A549 (cell line): ENCODE measurements around the gene TAS2R5. TPM values are rescaled to one million over a fixed set of nuclear protein-coding genes. Genes with fewer than 3 reads are reported as not detected.

Experiments used
- ATAC-seq, 2 experiments: fragments of 200-7000 bp in 1 of 2; fragments of >200 bp in 1 of 2; cut with Nextera tagmentation in 1 of 2; cut with Tn5 transposase in 1 of 2; 3 replicates each; pipeline versions ENCODE4 v1.8.0 to v1.9.1; 2018 to 2020; ENCODE audit warnings: mild to moderate bottlenecking in 1 of 2, moderate library complexity in 1 of 2
- CTCF ChIA-PET: fragments of 300-600 bp; sonication (Branson Sonifier 250); formaldehyde crosslinking; extraction: SDS; loops from one replicate; lab custom pipeline; 2021; ENCODE audit warnings: antibody characterized with exemption, inconsistent platforms; lab: Yijun Ruan, JAX
- POLR2A ChIA-PET: fragments of 350-600 bp; formaldehyde crosslinking; extraction: SDS; loops from one replicate; lab custom pipeline; 2021; ENCODE audit warnings: antibody characterized with exemption, inconsistent platforms; lab: Yijun Ruan, JAX
- DNase-seq, 2 experiments: peaks; one replicate each; pipeline versions ENCODE4 v3.0.0 to v3.0.0-alpha.2; 2011 to 2016; ENCODE audit warnings: low read depth in 1 of 2, low spot score in 1 of 2
- FAIRE-seq: peaks from 2 replicates; lab custom pipeline; 2011; peaks lifted over from hg19 to GRCh38; lab: Jason Lieb, UNC
- H3K27ac ChIP-seq, 2 experiments: fragments of >200 bp; sonication (Bioruptor Twin); formaldehyde crosslinking; 3 replicates each; pipeline ENCODE4 v1.5.1; 2016 to 2017
- H3K4me1 ChIP-seq: fragments of >200 bp; sonication (Bioruptor Twin); formaldehyde crosslinking; 3 replicates; pipeline ENCODE4 v1.6.1; 2016
- H3K4me2 ChIP-seq: fragments of >200 bp; sonication (Bioruptor Twin); formaldehyde crosslinking; 3 replicates; pipeline ENCODE4 v1.6.1; 2016
- H3K4me3 ChIP-seq: fragments of >200 bp; sonication (Bioruptor Twin); formaldehyde crosslinking; 3 replicates; pipeline ENCODE4 v1.5.1; 2016
- H3K9me3 ChIP-seq: fragments of >200 bp; sonication (Bioruptor Twin); formaldehyde crosslinking; 3 replicates; pipeline ENCODE4 v1.6.1; 2016
- BHLHE40 ChIP-seq: IDR thresholded peaks from 2 replicates; pipeline ENCODE4 v1.6.1; 2012; ENCODE audit warnings: low read depth, low read length, inconsistent platforms
- CBX8 ChIP-seq: fragments of 200-600 bp; sonication (generic); IDR thresholded peaks from 2 replicates; pipeline ENCODE4 v1.6.1; 2016
- CEBPB ChIP-seq, 2 experiments: fragments of >200 bp in 1 of 2; sonication (Bioruptor Twin) in 1 of 2; formaldehyde crosslinking in 1 of 2; IDR thresholded peaks; 2 replicates each; pipeline ENCODE4 v1.6.1; 2012 to 2016
- E2F6 ChIP-seq: IDR thresholded peaks from 2 replicates; pipeline ENCODE4 v1.6.1; 2012; ENCODE audit warnings: low read depth, borderline replicate concordance
- EHF ChIP-seq: fragments of 250-450 bp; sonication (Bioruptor Pico); IDR thresholded peaks from 2 replicates; pipeline ENCODE4 v1.5.0; 2020; ENCODE audit warnings: mild to moderate bottlenecking
- EHMT2 ChIP-seq: fragments of 200-600 bp; sonication (generic); IDR thresholded peaks from 2 replicates; pipeline ENCODE4 v1.6.1; 2016; ENCODE audit warnings: antibody characterized with exemption, low read depth, mild to moderate bottlenecking, moderate library complexity
- ELK1 ChIP-seq: fragments of 150-350 bp; IDR thresholded peaks from 2 replicates; pipeline ENCODE4 v1.6.1; 2014; ENCODE audit warnings: low read depth, mild to moderate bottlenecking, low read length
- FOSL2 ChIP-seq, 2 experiments: fragments of 450-650 bp in 1 of 2; fragments of >200 bp in 1 of 2; sonication (Bioruptor Twin) in 1 of 2; formaldehyde crosslinking; IDR thresholded peaks; 2 replicates each; pipeline versions ENCODE4 v1.5.0 to v1.6.1; 2016 to 2020; ENCODE audit warnings: mild to moderate bottlenecking in 1 of 2, moderate library complexity in 1 of 2
- HDAC2 ChIP-seq: fragments of 200-600 bp; sonication (generic); IDR thresholded peaks from 2 replicates; pipeline ENCODE4 v1.6.1; 2016
- HOXA7 ChIP-seq: fragments of 250-450 bp; sonication (Bioruptor Pico); IDR thresholded peaks from 2 replicates; pipeline ENCODE4 v1.5.0; 2020; ENCODE audit warnings: mild to moderate bottlenecking, moderate library complexity
- HOXB13 ChIP-seq: fragments of 250-450 bp; sonication (Bioruptor Pico); IDR thresholded peaks from 2 replicates; pipeline ENCODE4 v1.5.0; 2020; ENCODE audit warnings: low read depth, mild to moderate bottlenecking, moderate library complexity
- HOXB5 ChIP-seq: fragments of 250-450 bp; sonication (Bioruptor Pico); IDR thresholded peaks from 2 replicates; pipeline ENCODE4 v1.5.0; 2020; ENCODE audit warnings: mild to moderate bottlenecking, moderate library complexity
- KDM1A ChIP-seq: fragments of 200-600 bp; sonication (generic); IDR thresholded peaks from 2 replicates; pipeline ENCODE4 v1.6.1; 2016; ENCODE audit warnings: low read depth, mild to moderate bottlenecking
- MAFK ChIP-seq: fragments of 450-650 bp; IDR thresholded peaks from 2 replicates; pipeline ENCODE4 v1.6.1; 2014; ENCODE audit not compliant: partially characterized antibody
- MAZ ChIP-seq: fragments of 150-350 bp; IDR thresholded peaks from 2 replicates; pipeline ENCODE4 v1.6.1; 2014; ENCODE audit warnings: antibody characterized with exemption, low read depth, low read length, borderline replicate concordance
- MYC ChIP-seq: IDR thresholded peaks from 2 replicates; pipeline ENCODE4 v1.6.1; 2012; ENCODE audit warnings: mild to moderate bottlenecking, inconsistent platforms, low read length, improper control_type of control experiment, borderline replicate concordance
- POLR2AphosphoS2 ChIP-seq: conservative IDR thresholded peaks from 2 replicates; pipeline ENCODE4 v1.6.1; 2012; ENCODE audit warnings: low read length, improper control_type of control experiment, inconsistent platforms
- RCOR1 ChIP-seq: fragments of 150-350 bp; IDR thresholded peaks from 2 replicates; pipeline ENCODE4 v1.6.1; 2014; ENCODE audit warnings: antibody characterized with exemption, low read length, low read depth
- REST ChIP-seq: fragments of 200-600 bp; sonication (generic); IDR thresholded peaks from 2 replicates; pipeline ENCODE4 v1.6.1; 2016; ENCODE audit warnings: antibody characterized with exemption, mild to moderate bottlenecking, moderate library complexity
- RNF2 ChIP-seq: fragments of 200-600 bp; sonication (generic); IDR thresholded peaks from 2 replicates; pipeline ENCODE4 v1.6.1; 2016; ENCODE audit warnings: low read depth, mild to moderate bottlenecking, antibody characterized with exemption, moderate library complexity, borderline replicate concordance
- SMC3 ChIP-seq: fragments of >200 bp; sonication (Bioruptor Twin); formaldehyde crosslinking; IDR thresholded peaks from 3 replicates; pipeline ENCODE4 v1.6.1; 2018; ENCODE audit warnings: inconsistent platforms
- TP53 ChIP-seq: fragments of 250-450 bp; sonication (Bioruptor Pico); IDR thresholded peaks from 2 replicates; pipeline ENCODE4 v1.5.0; 2021; ENCODE audit warnings: mild to moderate bottlenecking, moderate library complexity
- USF2 ChIP-seq: fragments of 450-650 bp; IDR thresholded peaks from 2 replicates; pipeline ENCODE4 v1.6.1; 2014; ENCODE audit warnings: antibody characterized with exemption
- WGBS: methylation state at CpG from one replicate; pipeline ENCODE4 v1.1.6; 2017; ENCODE audit errors: missing lambda C conversion rate; 5-methylcytosine and 5-hydroxymethylcytosine counted together
- polyA minus RNA-seq: library from RNA; depleted of rRNA, polyadenylated mRNA; stranded (reverse); fragments of >200 nt; gene quantifications from 2 replicates; pipeline ENCODE4 v1.2.3, GENCODE V29; 2011; rRNA and poly(A)+ RNA removed
- polyA plus RNA-seq, 4 experiments: library from polyadenylated mRNA; depleted of rRNA in 3 of 4; stranded (reverse); fragments of >200 nt; fragmentation: RNase III in 1 of 4; extraction: RNeasy Plus Mini Kit Qiagen cat#74134 plus additional on column Dnase treatment in 1 of 4; gene quantifications; 2 replicates in 3 of 4; 3 replicates in 1 of 4; pipeline ENCODE4 v1.2.3, GENCODE V29; 2011 to 2017
- TF ChIP-seq, protein P1 (sequence below): IDR thresholded peaks from 2 replicates; pipeline ENCODE4 v1.6.1; 2012
- TF ChIP-seq, protein P2 (sequence below): fragments of 250-450 bp; sonication (Bioruptor Pico); IDR thresholded peaks from 2 replicates; pipeline ENCODE4 v1.5.0; 2020; ENCODE audit warnings: low read depth, mild to moderate bottlenecking, moderate library complexity

The TAS2R5 gene
- 1.8 and 2.6 TPM in 2 replicates for polyA plus RNA-seq (2011; rRNA removed)
- polyA plus RNA-seq (2012; cell fraction: cytosol; rRNA removed) = 0.40 and 0.69 TPM in 2 replicates
- 2.9 and 5.4 TPM in 2 replicates for polyA plus RNA-seq (2012; cell fraction: nucleus; rRNA removed)
- polyA plus RNA-seq (2017; fragmentation: RNase III; extraction: RNeasy Plus Mini Kit Qiagen cat#74134 plus additional on column Dnase treatment) = 0.61 to 1.4 TPM (median 0.79 TPM) in 3 replicates
- 3.5 and 4.5 TPM in 2 replicates for polyA minus RNA-seq

DNA sequence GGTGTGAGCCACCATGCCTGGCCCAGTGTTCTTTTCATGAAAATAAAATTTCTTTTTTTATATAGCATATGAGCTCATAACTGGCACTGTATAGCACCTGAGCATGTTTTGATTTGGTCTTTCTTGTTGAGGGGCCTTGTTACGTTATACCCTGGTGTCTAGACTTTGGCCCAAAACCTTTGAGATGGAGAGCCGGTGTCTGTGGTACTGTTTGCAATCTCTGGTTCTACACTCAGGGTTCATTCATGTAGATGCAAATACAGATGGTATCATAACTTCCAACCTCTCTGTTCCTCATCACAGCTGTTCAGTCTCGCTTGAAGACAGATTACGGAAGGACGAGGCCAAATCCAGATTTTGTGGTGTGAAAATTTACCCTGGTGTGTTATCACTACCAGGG lies at the start of gene TAS2R5:
Gene TAS2R5 (plus strand): TSS at position 301 of the 400 bp plus-strand sequence. CDS start 145 bp downstream, outside the sequence.
- ChIA-PET POLR2A (no interaction called here), CTCF (interaction anchor here (1.3 kb wide), 1 partner anchor 694 kb away, joined by 3 read pairs; no protein-coding TSS in a partner anchor)
- FAIRE-seq (no peak), DNase-seq (no peak)
- Histone ChIP-seq H3K4me3 (no peak within 1 kb of the TSS), H3K4me2 (no peak within 1 kb of the TSS), H3K9me3 (no peaks in the 10 kb centered on the region)
- WGBS = 95% methylated on average over 5 of the region's 5 CpGs
- TF ChIP-seq HOXB13 (CRISPR knock-in tag) (no peak), EHMT2 (no peak), ELK1 (no peak), CEBPB (IDR thresholded peaks at IDR 0.05) (no peak), MAZ (no peak), EHF (CRISPR knock-in tag) (no peak), POLR2AphosphoS2 (no peak), SMC3 (no peak), CBX8 (no peak), TP53 (CRISPR knock-in tag) (no peak), HOXA7 (CRISPR knock-in tag) (no peak), BHLHE40 (no peak), HDAC2 (no peak), RCOR1 (no peak), REST (no peak), USF2 (no peak), MYC (no peak)
- TF ChIP-seq, protein P1, sequence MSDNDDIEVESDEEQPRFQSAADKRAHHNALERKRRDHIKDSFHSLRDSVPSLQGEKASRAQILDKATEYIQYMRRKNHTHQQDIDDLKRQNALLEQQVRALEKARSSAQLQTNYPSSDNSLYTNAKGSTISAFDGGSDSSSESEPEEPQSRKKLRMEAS = no peak
- TF ChIP-seq, protein P2, sequence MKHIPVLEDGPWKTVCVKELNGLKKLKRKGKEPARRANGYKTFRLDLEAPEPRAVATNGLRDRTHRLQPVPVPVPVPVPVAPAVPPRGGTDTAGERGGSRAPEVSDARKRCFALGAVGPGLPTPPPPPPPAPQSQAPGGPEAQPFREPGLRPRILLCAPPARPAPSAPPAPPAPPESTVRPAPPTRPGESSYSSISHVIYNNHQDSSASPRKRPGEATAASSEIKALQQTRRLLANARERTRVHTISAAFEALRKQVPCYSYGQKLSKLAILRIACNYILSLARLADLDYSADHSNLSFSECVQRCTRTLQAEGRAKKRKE (CRISPR knock-in tag) = no peak
- TF ChIP-seq, all 56 proteins: peak for 0
- ATAC-seq = no peak
- Histone ChIP-seq H3K27ac (no peak within 1 kb of the TSS), H3K4me1 (no peaks in the 10 kb centered on the region)

DNA sequence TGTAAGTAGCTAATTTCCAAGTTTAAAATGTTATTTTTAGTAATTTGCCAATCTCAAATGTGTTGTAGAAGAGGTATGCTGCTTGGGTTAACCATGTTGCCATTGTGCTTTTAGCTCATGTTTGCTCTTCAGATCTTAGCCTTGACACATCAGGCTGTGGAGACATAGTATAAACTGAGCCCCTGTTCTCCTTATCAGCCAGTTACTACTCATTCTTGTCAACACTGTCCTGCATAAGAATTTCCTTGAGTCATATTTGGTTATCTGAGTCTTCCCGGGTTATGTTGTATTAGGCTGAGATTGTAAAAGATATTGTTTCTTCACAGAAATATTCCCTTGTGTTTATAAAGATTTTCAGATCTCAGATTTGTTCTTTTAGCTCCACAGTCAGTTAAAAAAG lies 47.8 kb upstream of the TAS2R5 start:
- FAIRE-seq (no peak), DNase-seq (no peak), ATAC-seq (no peak)
- H3K27ac ChIP-seq = no peak overlapping the region
- no peak overlapping the region for H3K4me2 ChIP-seq
- WGBS = 40% methylated on average over 1 of the region's 1 CpG
- no peak overlapping the region for H3K4me3 ChIP-seq
- ChIA-PET CTCF (interaction anchor here (0.8 to 0.9 kb wide), 2 partner anchors 15 to 40 kb away, joined by 3 to 4 read pairs; no protein-coding TSS in a partner anchor), POLR2A (no interaction called here)
- peaks cover 15% of the 10 kb centered on the region; the same call in 2 of the 3 replicates for H3K4me1 ChIP-seq
- no peaks in the 10 kb centered on the region for H3K9me3 ChIP-seq
- TF ChIP-seq CEBPB (IDR thresholded peaks at IDR 0.05) (no peak), MAFK (no peak), RNF2 (no peak), REST (no peak), FOSL2 (IDR thresholded peaks at IDR 0.05) (no peak), FOSL2 (CRISPR knock-in tag; IDR thresholded peaks at IDR 0.05) (no peak), KDM1A (no peak), HOXB5 (CRISPR knock-in tag) (no peak), E2F6 (no peak), SMC3 (no peak)
